ENCODE results near the gene MT2A.

DNA sequence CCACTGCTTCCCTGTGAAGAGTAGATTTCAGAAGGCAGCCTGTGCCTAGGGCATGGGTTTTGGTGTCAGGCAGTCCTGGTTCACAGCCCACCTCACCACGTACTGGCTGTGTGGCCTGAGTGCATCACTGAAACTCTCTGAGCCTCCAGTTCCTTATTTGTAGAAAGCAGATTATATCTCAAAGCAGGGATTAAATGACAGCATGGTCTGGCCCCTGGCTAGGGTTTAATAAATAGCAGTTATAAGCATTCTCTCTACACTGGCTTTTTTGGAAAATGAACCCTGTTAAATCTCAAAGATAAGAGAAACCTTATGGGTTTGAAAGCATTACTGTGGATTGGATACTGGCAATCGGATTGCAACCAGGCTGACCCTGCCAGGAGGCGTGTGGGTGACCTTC, 21.1 kb downstream of the MT2A start:
- TF ChIP-seq SPI1 (IDR thresholded peaks at IDR 0.05; ENCODE audit: low read depth, low read length) (peak; percentile 60; the same call in 1 of the 2 replicates), POLR2A (IDR thresholded peaks at IDR 0.05; ENCODE audit: low read depth, low read length) (no peak), TAF1 (IDR thresholded peaks at IDR 0.05; ENCODE audit: low read depth, low read length) (no peak)

All from GM12891 (cell line).